ENCODE measurements around the gene ECM2. TPM values are rescaled to one million over a fixed set of nuclear protein-coding genes. Genes with fewer than 3 reads are reported as not detected.

The ECM2 gene
- total RNA-seq, 1 donor from 2014 or later = 8.2 TPM

GRCh38 chr9:92527832-92528521, 7.8 kb downstream of the ECM2 start:
- no peak for DNase-seq (ENCODE audit: low spot score)

- DNase-seq (ENCODE audit: low spot score) = no peak
Measured at GRCh38 chr9:92527291-92527828, 8.4 kb downstream of the ECM2 start.

DNA sequence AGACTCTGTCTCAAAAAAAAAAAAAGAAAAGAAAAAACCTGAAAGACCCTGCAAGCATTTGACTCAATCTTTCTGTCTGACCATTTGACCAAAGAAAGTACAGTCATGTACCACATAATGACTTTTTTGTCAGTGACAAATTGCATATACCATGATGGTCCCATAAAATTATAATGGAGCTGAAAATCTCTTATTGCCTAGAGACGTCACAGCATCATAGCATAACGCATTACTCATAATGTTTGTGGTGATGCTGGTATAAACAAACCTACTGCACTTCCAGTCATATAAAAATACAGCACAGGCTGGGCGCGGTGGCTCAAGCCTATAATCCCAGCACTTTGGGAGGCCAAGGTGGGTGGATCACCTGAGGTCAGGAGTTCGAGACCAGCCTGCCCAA, 10.5 kb downstream of the ECM2 start:
- no peak for DNase-seq (ENCODE audit: low spot score)

DNA sequence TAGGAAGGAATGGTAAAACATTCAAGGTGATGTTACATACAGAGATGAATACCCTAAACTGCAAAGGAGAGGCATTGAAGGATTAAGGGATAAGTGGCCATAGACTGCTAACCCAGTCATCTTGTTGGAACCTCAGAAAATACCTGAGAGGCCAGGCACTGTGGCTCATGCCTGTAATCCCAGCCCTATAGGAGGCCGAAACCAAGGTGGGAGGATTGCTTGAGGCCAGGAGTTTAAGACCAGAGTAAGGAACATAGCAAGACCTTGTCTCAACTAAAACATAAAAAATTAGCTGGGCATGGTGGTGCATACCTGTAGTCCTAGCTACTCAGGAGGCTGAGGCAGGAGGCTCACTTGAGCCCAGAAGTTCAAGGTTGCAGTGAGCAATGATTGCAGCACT, 10.9 kb downstream of the ECM2 start:
- DNase-seq (ENCODE audit: low spot score) = no peak

- DNase-seq (ENCODE audit: low spot score) = no peak
Measured at GRCh38 chr9:92522983-92523970, 12.5 kb downstream of the ECM2 start.

- DNase-seq (ENCODE audit: low spot score) = no peak
Measured at GRCh38 chr9:92520837-92521236, 15.0 kb downstream of the ECM2 start.

- DNase-seq (ENCODE audit: low spot score) = no peak
Measured at GRCh38 chr9:92518199-92518598, 17.6 kb downstream of the ECM2 start.

- no peak for DNase-seq (ENCODE audit: low spot score)
Measured at GRCh38 chr9:92517046-92517445, 18.7 kb downstream of the ECM2 start.

- no peak for DNase-seq (ENCODE audit: low spot score)
Measured at GRCh38 chr9:92516521-92516920, 19.3 kb downstream of the ECM2 start.

GRCh38 chr9:92514635-92515034, 21.2 kb downstream of the ECM2 start:
- no peak for DNase-seq (ENCODE audit: low spot score)

- DNase-seq (ENCODE audit: low spot score) = no peak
Measured at GRCh38 chr9:92513349-92513748, 22.4 kb downstream of the ECM2 start.

DNA sequence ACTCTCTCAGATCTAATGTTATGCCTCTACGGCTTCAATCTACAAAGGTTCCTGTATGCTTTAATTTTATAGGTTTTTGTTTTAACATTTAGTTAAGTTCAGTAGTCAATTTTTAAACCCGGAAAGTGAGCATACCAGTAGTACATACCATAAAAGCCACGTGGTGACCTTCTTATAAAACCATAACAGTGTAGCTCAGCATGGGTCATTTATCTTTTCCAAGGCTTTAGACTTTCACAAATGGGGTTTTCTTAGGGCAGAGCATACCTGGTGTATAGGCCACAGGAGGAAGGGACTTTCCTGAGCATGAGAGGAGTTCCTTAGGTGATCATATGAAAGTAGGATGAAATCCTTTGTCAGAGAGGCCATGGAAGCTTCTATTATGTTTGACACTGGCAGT, 23.2 kb downstream of the ECM2 start:
- no peak for DNase-seq (ENCODE audit: low spot score)

DNA sequence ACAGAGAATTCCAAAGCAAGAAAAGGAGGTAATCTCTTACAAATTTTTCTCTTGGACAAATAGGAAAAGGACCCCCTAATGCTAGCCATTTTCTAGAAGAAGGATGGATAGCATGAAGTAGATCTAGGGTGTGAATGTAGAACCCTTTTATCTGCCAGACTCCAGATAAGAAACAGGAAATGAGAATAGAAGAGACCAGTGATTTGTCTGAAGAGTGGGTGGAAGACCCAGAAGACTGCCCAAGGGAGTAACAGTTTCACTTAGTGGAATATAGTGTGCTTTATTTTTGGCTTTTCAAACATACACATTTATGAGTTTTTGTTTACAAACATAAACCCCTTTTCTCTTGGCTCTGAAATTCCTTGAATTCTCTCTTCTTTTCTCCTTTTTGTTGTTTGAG, 25.0 kb downstream of the ECM2 start:
- no peak for DNase-seq (ENCODE audit: low spot score)

- DNase-seq (ENCODE audit: low spot score) = no peak
Measured at GRCh38 chr9:92509050-92509449, 26.7 kb downstream of the ECM2 start.

GRCh38 chr9:92508018-92508820, 27.6 kb downstream of the ECM2 start:
- no peak for DNase-seq (ENCODE audit: low spot score)

DNA sequence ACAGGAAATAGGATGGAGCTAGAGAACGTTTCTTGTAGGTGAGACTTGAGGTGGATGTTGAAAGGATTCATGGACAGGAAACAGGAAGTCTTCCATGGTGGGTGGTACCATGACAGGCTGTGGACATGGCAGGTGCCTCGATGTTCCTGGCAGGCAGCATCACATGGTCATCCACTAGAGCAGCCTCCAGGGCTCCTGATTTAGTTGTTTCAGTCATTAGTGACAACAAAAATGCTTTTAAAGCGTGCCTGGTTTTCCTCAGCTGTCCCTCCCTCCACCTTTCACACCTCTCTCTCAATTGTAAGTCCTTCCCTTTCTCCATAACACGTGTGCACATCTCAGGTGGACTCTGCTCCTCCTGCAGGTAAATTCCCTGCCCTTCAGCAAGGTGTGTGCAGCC, 28.3 kb downstream of the ECM2 start:
- no peak for DNase-seq (ENCODE audit: low spot score)

- no peak for DNase-seq (ENCODE audit: low spot score)
Measured at GRCh38 chr9:92507005-92507404, 28.8 kb downstream of the ECM2 start.

DNA sequence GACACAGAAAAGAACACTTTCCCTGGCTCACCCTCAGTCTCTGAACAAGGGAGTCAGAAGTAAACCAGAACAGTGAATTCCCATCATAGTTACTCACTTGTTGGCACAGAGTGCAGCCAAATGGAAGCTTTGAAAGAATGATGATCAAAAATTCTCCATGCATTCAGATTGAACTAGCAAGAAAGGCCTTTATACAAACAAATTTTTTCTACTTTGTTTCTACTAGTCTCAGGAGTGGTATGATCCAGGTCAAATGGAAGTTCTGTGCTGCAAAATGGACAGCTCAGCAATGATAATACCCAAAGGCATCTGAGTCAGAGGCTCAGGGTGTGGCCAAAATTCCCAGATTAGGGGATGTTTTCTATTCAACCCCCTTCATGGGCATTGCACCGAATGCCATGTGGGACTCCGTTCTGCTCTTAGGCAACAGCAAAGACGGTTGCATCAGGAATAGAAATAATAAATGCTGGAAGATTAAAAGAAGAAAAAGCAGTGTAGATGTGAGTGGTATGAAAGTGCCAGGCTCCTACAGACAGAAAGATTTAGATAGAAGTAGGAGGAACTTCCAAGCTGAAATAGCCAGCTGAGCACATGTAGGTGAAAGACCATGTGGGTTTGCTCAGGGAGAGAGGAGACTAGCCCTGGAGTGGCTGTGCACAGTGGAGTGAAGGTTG, 29.5 kb downstream of the ECM2 start:
- DNase-seq (ENCODE audit: low spot score) = peak; percentile 38

DNA sequence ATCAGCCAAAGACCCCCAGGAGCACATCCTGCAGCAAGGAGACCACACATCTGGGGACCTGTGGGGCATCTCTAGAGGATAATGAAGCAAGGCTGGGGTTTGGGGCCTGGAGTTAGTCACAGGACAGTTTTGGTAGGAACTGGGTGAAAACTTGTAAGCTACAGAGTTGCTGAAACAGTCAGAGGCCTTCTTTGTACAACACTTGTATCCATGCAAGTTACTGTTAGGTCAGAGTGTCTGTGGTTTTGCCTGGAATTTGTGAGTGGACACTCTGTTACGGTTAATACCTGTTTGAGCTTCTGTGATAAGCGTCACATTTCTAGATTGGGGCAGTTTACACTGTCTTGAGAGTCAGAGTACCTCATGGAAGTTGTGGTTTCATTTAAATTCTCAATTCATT, 30.9 kb downstream of the ECM2 start:
- DNase-seq (ENCODE audit: low spot score) = no peak

DNA sequence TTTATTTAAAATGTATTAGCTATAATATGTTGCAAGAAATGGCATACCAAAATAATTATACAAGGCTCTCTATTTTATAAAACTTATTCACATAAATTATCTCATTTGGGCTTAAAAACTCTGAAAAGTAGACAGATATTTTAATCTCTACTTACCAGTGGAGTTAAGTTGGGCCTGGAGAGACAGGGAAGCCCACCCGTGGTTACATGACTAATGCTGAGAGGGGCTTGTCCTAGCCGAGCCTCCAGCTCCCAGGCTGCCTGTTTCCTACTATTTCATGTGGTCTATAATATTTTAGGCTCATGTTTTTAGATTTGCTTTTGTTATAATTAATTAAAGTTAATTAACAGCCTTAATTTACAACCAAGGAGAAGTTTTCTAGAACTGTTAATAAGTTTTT, 32.6 kb downstream of the ECM2 start:
- DNase-seq (ENCODE audit: low spot score) = no peak

DNA sequence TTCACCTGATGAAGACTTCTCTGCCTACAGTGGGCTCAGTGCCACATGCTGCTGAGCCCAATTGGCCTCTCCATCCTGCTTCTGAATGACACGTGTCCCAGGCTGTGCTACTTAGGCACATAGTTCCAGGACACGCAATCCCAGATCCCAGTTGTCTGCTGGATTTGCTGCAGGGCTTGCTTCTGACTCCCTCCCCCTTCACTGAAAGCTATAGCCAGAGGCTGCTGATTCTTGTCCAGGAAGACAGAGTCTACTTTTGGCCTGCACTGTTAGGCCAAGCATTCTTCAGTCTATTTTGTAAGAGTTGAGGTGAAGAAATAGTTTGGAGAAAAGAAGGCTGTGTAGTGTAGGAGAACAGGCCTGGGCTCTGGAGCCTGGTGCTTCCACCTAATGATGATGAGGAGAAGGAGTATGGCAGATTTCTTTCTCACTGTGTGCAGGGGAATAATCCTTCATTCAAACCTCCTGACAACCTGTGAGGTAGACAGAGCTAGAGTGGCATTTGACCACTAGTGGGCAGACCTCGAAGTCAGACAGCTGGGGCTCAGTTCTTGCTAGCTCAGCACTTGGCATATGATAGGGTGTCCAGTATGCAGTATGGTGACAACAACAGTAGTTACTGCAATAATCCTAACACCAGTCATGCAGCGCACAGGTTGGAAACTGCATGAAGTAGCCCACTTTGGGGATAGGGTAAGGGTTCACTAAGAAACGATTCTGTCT, 34.0 kb downstream of the ECM2 start:
- peak; percentile 48 for DNase-seq (ENCODE audit: low spot score)

Measured in mucosa of gallbladder (tissue), 1 donor.